Measurements from ENCODE around the gene DISP2.

Gene DISP2

DNA sequence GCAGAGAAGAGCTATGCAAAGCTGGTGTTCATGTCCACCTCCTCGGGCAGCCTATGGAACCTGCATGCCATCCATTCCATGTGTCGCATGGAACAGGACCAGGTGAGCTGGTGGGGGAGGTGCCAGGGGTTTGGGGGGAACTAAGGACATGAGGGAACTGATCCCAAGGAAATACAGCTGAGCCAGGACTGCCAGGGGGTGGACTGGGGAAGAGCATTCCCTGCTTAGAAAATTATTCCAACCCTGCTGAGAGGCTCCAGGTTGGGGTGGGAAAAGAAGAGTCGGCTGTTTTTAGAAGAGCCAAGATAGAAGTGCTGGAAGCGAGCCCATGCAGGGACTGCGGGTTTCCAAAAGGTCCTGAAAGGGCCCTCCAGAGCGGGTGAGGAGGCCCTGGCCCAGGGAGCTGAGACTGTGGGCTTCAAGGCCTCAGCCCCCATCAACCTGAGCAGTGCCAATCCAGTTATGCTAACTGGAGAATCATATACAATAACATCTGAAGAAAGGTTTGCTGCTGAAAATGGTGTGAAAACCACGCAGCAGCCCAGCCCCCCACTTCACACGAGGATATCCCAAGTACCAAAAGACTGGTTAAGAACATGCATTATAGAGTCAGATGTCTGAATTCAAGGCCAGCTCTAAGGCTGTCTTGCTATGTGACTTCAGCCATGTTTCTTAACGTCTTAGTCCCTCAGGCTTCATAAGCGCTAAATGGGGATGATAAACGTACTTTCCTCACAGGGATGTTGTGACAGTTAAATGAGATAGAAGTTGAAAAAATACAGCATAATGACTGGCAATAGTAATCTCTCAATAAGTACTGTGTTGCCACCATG lies 7.8 kb downstream of the DISP2 start:
- DNase-seq: no peak

DNA sequence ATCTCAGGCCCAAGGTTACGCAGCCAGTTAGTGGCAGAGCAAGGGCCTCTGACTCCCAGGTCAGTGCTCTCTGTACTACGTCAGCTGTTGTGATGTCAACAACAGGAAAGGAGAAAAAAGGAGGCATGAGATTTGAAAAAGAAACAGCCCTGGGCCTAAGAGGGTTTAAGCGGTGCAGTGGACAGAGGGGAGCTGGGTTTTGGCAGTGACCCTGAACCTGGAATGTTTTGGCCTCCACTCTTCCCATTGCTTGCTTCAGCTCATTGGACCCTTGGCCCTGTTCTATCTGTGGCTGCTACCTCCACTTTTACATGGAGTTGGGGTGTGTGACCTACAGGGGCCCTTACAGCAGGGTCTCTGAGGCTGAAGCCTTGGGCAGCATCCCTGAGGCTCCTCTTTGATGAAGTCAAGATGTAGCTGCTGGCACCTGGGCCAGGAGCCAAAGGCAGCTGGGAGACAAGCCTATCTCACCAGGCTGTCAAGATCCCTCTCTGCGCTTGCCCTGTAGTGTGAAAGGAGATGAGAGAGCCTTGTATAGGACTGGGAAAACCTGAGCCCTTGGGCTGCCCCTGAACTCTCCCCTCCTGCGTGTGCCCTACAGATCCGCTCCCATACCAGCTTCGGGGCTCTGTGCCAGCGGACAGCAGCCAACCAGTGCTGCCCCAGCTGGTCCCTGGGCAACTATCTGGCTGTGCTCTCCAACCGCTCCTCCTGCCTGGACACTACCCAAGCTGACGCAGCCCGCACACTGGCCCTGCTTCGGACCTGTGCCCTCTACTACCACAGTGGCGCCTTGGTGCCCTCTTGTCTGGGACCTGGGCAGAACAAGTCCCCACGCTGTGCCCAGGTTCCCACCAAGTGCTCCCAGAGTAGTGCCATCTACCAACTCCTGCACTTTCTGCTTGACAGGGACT lies 8.7 kb downstream of the DISP2 start:
- no peak for DNase-seq

DNA sequence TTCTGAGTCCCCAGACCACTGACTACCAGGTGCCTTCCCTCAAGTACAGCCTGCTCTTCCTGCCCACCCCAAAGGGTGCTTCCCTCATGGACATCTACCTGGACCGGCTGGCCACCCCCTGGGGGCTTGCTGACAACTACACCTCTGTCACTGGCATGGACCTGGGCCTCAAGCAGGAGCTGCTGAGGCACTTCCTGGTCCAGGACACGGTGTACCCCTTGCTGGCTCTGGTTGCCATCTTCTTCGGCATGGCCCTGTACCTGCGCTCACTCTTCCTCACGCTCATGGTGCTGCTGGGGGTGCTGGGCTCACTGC lies 9.3 kb downstream of the DISP2 start:
- DNase-seq: no peak

DNA sequence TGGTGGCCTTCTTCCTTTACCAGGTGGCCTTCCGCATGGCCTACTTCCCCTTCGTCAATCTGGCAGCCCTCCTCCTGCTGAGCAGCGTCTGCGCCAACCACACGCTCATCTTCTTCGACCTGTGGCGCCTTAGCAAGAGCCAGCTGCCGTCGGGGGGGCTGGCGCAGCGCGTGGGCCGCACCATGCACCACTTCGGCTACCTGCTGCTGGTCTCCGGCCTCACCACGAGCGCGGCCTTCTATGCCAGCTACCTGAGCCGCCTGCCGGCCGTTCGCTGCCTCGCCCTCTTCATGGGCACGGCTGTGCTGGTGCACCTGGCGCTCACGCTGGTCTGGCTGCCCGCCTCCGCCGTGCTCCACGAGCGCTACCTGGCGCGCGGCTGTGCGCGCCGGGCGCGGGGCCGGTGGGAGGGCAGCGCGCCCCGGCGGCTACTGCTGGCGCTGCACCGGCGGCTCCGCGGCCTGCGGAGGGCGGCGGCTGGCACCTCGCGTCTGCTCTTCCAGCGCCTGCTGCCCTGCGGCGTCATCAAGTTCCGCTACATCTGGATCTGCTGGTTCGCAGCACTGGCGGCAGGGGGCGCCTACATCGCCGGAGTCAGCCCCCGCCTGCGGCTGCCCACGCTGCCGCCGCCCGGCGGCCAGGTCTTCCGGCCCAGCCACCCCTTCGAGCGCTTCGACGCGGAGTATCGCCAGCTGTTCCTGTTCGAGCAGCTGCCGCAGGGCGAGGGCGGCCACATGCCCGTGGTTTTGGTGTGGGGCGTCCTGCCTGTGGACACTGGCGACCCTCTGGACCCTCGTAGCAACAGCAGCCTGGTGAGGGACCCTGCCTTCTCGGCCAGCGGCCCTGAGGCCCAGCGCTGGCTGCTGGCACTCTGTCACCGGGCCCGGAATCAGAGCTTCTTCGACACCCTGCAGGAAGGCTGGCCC lies 9.9 kb downstream of the DISP2 start:
- DNase-seq: peak; percentile 82

DNA sequence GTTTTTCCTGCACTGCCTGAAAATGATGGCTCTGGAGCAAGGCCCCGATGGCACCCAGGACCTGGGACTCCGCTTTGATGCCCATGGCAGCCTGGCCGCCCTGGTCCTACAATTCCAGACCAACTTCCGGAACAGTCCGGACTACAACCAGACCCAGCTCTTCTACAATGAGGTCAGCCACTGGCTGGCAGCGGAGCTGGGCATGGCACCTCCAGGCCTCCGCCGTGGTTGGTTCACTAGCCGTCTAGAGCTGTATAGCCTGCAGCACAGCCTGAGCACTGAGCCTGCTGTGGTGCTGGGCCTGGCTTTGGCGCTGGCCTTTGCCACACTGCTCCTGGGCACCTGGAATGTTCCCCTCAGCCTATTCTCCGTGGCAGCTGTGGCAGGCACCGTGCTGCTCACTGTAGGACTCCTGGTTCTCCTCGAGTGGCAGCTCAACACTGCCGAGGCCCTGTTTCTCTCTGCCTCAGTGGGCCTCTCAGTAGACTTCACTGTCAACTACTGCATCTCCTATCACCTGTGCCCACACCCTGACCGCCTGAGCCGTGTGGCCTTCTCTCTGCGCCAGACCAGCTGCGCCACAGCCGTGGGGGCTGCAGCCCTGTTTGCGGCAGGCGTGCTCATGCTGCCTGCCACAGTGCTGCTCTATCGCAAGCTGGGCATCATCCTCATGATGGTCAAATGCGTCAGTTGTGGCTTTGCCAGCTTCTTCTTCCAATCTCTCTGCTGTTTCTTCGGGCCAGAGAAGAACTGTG lies 10.9 kb downstream of the DISP2 start:
- DNase-seq: no peak

DNA sequence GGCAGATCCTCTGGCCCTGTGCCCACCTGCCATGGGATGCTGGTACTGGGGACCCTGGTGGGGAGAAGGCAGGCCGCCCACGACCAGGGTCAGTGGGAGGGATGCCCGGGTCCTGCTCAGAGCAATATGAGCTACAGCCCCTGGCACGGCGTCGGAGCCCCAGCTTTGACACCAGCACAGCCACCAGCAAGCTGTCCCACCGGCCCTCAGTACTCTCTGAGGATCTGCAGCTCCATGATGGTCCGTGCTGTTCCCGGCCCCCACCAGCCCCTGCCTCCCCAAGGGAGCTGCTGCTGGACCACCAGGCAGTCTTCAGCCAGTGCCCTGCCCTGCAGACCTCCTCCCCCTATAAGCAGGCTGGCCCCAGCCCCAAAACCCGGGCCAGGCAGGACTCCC lies 11.5 kb downstream of the DISP2 start:
- DNase-seq: no peak

DNA sequence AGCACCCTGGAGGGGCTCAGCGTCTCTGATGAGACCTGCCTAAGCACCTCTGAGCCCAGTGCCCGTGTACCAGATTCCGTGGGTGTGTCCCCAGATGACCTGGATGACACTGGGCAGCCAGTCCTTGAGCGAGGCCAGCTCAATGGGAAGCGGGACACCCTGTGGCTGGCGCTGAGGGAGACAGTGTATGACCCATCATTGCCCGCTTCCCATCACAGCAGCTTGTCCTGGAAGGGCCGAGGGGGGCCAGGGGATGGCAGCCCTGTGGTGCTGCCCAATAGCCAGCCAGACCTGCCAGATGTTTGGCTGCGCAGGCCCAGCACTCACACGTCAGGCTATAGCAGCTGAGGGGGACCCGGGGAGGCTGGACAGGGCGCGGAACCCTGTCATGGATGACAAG lies 12.0 kb downstream of the DISP2 start:
- DNase-seq: no peak

DNA sequence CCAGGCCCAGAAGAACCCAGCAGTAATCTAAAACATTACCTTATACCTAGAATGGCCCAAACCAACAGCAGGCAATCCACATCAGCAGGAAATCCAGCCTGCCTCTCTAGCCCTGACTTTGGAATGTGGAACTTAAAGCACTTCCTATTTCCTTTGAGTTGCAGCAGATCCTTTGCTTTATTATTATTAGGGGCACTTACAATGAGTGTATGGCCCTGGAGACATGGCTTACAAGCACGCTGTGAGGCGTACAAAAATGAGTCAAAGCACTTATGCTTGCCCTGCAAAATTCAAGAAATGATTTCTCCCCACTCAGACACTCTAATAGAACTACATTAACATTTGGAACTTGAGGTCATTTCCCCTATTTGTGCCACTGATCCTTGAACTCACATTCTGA lies 15.0 kb downstream of the DISP2 start:
- DNase-seq: no peak

DNA sequence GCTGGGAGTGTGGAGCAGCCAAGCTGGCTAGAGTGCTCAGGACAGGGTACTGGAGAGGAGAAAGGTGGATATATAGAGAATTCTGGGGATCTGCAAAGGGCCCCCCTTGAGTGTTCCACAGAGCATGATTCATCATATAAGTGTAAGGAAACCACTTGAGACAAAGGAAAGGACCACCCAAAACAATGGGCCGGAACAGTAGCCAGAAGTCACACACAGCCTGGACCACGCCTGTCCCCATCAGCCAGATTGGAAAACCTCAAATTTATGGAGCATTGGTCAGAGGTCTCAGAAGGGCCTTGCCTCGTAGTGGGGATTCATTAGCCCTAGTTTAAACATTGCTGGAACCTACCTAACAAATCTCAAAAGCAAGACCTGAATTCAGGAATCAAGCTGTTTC lies 19.6 kb downstream of the DISP2 start:
- DNase-seq: no peak

DNA sequence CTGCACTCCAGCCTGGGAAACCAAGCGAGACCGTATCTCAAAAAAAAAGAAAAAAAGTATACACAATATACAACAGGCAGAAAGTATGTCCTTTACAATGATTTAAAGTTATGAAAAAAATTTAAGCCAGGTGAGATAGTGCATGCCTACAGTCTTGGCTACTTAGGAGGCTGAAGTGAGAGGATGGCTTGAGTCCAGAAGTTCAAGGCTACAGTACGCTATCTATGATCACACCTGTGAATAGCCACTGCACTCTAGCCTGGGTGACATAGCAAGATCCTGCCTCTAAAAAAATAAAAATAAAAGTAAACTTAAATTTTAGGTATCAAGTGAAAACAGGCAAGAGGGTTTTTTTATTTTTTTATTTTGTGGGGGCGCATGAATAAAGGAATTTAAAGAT lies 21.4 kb downstream of the DISP2 start:
- no peak for DNase-seq

DNA sequence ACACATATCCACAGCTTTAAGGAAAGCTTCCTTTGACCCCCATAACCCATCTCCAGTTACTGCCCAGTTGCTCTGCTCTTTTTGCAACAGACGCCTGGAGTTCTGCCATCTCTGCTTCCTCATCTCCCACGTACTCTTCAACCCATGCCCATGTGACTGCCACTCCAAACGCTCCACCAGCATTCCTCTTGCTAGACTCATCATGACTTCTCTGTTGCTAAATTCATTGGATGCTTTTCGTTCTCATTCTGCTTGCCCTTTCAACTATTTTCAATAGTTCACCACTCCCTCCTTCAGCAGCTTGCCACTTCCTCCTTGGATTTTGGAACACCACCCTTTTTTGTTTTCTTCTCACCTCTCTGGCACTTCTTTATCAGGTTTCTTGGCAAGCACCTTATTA lies 21.8 kb downstream of the DISP2 start:
- DNase-seq: no peak

DNA sequence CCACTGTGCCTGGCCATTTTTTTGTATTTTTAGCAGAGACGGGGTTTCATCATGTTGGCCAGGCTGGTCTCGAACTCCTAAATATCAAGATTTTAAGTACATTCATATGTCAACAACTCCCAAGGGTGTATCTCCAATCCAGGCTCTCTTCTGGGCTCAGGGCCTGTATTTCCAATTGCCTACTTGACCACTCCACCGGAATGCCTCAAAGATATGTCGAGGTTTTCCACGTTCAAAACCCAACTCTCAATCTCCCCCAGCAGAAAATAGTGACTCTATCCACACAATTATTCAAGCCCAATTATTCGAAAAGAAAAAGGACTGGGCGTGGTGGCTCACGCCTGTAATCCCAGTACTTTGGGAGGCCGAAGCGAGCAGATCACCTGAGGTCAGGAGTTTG lies 22.6 kb downstream of the DISP2 start:
- DNase-seq: no peak

DNA sequence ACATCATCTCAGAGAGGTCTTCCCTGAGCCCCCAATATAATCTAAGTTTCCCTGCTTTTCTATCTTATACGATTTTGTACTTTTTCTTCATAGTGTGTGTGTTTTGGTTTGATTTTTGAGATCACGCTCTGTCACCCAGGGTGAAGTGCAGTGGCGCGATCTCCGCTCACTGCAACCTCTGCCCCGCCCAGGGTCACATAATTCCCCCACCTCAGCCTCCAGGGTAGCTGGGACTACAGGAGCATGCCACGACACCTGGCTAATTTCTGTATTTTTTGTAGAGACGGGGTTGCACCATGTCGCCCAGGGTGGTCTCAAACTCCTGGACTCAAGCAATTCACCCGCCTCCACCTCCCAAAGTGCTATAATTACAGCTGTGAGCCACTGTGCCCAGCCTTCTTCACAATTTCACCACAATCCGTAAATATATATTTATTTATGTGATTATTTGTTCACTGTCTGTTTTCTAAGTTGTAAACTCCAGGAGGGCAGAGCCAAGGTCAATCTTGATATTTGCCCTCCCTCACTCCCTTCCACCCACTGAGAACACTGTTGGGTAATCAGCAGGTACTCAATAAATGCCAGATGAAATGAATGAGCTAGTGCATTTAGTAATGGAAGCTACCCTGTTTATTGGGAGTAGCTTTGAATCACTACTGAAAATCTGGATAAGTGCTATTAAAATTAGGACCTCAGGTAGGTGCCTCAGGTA lies 24.0 kb downstream of the DISP2 start:
- no peak for DNase-seq

DNA sequence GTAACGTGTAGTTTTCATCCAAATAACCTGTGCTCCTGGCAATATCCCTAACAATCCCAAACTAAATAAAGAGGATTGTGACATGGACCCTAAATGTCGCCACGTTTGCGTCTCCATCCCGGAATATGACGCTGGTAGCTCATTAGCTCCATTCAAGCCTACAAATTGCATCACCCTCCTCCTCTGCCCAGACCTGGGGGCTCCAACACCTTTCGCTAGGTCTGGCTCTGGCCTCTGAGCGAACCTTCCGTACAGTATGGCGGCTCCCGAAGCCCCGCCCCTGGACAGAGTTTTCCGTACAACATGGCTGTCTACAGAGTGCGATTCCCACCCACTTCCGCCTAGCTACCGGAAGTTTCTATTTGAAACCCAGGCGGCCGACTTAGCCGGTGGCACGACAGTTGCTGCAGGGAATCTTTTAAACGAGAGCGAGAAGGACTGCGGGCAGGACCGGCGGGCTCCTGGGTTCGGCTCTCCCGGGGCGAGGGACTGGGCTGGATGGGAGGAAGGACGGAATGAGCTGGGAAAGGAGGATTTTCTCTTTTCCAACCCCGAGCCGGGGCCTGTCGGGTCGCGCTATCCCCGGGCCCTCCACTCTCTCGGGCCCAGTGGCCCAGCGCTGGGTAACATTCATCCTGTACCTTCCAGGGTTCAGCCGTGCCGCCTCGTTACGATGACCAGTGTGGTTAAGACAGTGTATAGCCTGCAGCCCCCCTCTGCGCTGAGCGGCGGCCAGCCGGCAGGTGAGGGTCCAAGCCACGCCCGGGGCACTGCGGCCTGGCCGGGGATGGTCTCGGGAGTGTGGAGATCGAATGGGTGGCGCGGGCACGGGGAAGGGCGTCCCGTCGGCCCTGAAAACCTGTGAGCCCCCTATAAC lies 24.8 kb downstream of the DISP2 start, which contains the start of gene KNSTRN:
KNSTRN (plus strand) TSS at position 142 of the 877 bp plus-strand sequence; CDS start at position 257, 115 bp downstream.
- peak; percentile 92 for DNase-seq

DNA sequence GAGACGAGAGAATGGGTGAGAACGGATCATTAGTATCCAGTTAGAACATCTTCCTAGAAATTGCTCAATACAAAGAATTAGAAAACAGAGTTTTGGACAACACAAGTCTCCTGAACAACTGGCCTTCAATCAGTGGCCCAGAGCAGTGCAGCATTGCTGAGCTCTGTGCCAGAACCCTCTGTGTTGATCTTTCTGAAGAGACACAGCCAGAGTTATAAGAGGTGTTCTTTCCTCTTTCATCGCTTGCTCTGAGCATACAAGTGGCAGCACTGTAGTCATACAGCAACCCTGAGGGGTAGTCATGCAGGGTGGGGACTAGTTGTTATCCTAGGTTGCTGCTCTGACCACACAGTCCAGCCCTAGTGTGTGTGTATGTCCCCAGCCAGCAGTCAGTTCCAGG lies 28.5 kb downstream of the DISP2 start:
- no peak for DNase-seq

DNA sequence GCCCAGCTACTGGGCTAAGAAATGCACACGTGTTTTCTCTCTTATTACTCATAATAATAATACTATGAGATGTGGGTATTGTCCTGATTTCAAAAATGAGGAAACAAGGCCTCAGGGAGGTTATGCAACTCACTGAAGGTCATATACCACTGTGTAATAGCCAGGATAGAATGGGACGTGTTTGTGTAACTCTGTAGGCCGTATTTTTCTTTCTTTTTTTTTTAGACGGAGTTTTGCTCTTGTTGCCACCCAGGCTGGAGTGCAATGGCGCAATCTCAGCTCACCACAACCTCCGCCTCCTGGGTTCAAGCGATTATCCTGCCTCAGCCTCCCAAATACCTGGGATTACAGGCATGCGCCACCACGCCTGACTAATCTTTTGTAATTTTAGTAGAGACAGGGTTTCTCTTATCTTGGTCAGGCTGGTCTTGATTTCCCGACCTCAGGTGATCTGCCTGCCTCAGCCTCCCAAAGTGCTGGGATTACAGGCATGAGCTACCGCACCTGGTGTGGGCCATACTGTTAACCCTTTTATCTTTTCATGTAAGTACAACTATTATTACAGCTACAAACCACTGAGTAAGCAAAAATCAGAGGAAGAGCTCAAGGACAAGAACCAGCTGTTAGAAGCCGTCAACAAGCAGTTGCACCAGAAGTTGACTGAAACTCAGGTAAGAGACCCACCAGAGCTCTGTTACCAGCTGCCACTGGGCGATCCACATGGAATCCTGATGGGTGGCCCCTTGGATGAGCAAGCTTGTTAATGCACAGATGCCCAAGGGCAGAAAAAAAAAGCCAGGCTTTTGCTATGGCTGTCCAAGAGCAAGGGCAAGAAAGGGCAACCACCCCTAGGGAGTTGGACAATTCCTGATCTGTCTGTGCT lies 31.2 kb downstream of the DISP2 start:
- DNase-seq: no peak

DNA sequence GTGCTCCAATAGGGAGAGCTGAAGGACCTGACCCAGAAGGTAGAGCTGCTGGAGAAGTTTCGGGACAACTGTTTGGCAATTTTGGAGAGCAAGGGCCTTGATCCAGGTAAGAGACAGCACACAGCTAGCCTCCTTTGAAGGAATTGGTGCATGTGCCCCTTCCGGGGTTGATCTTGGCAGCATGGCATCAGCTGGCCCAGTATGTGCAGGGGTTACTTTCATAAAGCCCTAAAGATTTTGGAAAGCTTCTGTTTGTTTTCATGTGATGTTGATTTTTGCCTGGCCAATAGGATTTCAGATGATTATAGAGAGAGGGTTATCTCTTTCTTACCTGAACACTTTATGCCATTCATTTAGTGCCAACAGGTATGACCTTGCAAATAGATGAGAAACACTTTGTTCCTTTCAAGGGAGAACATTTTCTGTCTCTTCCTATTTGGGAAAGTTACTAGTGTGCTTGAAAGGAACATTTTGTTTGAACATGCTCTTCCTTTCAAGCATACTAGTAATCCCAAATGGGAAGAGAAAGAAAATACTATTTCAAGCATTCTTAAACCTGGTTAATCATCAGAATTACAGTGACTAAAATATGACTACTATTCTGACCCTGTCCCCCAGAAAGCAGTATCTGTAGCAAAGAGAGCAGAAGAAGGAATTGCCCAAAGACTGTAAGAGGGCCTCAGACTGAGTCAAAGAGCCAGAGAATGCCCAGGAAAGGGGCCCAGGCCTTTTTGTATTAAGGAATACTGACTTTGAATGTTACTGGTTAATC lies 32.0 kb downstream of the DISP2 start:
- DNase-seq: no peak
